ENCODE results near the gene STPG1. TPM values are rescaled to one million over a fixed set of nuclear protein-coding genes. Genes with fewer than 3 reads are reported as not detected.
A peak's percentile ranks its signal among the peaks of the same experiment; 100 is the strongest.

STPG1 gene
- polyA plus RNA-seq, 2 donors = 4.8 to 8.8 TPM

DNA sequence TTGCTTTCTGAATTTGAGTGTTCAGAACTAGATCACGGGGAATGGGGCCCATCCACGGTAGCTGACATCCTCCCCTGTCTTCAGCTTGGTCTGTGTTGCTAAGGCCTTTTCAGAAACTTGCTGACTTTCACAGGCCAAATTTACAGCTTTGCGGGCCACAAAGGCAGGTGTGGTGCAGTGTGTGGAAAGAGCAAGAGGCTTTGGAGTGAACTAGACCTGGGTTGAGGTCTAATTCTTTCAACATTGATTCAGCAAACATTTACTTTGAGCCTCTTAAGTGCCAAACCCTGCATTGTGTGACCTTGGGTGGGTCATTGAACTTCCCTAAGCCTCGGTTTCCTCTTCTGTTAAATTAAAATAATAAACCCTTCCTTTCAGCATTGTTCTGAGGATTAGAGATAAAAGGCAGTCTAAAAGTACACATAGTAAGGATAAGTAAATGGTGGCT, 24.3 kb downstream of the STPG1 start:
- Histone ChIP-seq H3K27ac (ENCODE audit: low read depth in 2 of 2, low read length in 1 of 2) (peak overlapping the region; percentile 69 to 87), H3K4me3 (ENCODE audit: low read depth in 1 of 2, low read length in 2 of 2) (no peak overlapping the region), H3K9me3 (ENCODE audit: control insufficient read depth in 2 of 2, insufficient read depth in 1 of 2, low read depth in 1 of 2, low read length in 1 of 2) (no peaks in the 10 kb centered on the region), H3K36me3 (ENCODE audit: control insufficient read depth in 2 of 2, insufficient read depth in 2 of 2, low read length in 1 of 2) (no peaks in the 10 kb centered on the region), H3K27me3 (ENCODE audit: control insufficient read depth in 1 of 2, insufficient read depth in 2 of 2, low read length in 2 of 2) (no peaks in the 10 kb centered on the region), H3K4me1 (ENCODE audit: control insufficient read depth in 2 of 2, insufficient read depth in 2 of 2, low read length in 1 of 2) (peaks cover 0 to 17% of the 10 kb centered on the region in 2 donors)
- 65 to 77% methylated on average over 4 of the region's 4 CpGs for WGBS, 2 donors

DNA sequence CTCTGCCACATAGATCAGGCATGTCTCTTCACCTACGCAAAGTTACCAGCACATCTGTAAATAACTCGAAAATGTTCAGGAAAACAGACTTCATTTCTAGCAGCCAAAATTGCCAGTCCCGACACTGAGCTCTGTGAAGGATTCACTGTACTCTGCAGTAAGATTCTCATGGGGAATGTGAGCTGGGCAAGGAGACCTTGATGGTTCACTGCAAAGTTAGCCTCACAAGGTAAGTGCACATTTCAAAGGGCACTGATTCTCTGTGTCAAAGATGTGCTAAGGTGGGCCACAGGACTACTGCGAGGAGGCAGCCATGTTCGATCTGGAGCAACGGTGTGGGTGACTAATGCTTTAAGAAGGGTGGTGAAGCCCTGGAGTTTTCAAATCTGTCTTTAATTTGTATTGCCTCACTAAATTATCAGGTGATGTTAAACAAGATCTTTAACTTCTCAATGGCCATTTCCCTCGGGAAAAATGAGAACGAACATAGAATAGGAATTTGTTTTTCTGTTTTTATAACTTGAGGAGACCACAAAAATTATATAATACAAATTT, 25.2 kb downstream of the STPG1 start:
- H3K9me3 ChIP-seq (ENCODE audit: control insufficient read depth in 2 of 2, insufficient read depth in 1 of 2, low read depth in 1 of 2, low read length in 1 of 2) = no peaks in the 10 kb centered on the region
- 91% methylated on average over 8 of the region's 8 CpGs for WGBS, 2 donors

DNA sequence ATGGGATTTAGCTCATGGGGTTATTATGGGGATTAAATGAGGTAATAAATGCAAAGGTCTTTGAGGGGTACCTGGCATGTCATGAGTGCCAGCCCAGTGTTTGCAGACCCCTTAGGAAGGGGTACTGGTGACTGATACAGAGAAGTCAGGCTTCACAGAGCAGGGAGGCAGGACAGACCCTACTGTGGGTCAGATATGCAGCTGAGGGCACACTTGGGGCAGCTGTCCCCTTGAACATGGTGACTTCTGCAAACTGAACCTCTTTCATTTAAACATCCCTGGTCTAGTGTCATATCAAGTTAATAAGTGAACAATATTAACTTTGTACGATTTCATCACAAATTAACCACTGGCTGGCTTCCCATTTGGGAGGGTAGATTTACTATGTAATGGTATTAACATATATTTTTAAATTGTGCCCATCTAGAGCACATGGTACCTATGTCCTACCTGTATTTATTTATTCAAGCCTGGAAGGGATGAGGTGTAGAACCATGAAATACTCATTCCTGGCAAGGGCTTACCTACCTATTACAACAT, 25.9 kb downstream of the STPG1 start:
- no peak overlapping the region for H3K4me3 ChIP-seq (ENCODE audit: low read depth in 1 of 2, low read length in 2 of 2)
- H3K27ac ChIP-seq (ENCODE audit: low read depth in 2 of 2, low read length in 1 of 2) = no peak overlapping the region
- no peaks in the 10 kb centered on the region for H3K27me3 ChIP-seq (ENCODE audit: control insufficient read depth in 1 of 2, insufficient read depth in 2 of 2, low read length in 2 of 2)
- H3K9me3 ChIP-seq (ENCODE audit: control insufficient read depth in 2 of 2, insufficient read depth in 1 of 2, low read depth in 1 of 2, low read length in 1 of 2) = no peaks in the 10 kb centered on the region
- peaks cover 0 to 3% of the 10 kb centered on the region in 2 donors for H3K36me3 ChIP-seq (ENCODE audit: control insufficient read depth in 2 of 2, insufficient read depth in 2 of 2, low read length in 1 of 2)
- peaks cover 0 to 17% of the 10 kb centered on the region in 2 donors for H3K4me1 ChIP-seq (ENCODE audit: control insufficient read depth in 2 of 2, insufficient read depth in 2 of 2, low read length in 1 of 2)
- 71 to 83% methylated on average over 1 of the region's 1 CpG for WGBS, 2 donors

More for the DNA sequence above, 25.2 kb downstream of the STPG1 start:
- Histone ChIP-seq H3K4me1 (ENCODE audit: control insufficient read depth in 2 of 2, insufficient read depth in 2 of 2, low read length in 1 of 2) (peaks cover 0 to 17% of the 10 kb centered on the region in 2 donors), H3K27ac (ENCODE audit: low read depth in 2 of 2, low read length in 1 of 2) (peak overlapping the region in 1 of 2 donors; percentile 72), H3K27me3 (ENCODE audit: control insufficient read depth in 1 of 2, insufficient read depth in 2 of 2, low read length in 2 of 2) (no peaks in the 10 kb centered on the region), H3K36me3 (ENCODE audit: control insufficient read depth in 2 of 2, insufficient read depth in 2 of 2, low read length in 1 of 2) (peaks cover 0 to 3% of the 10 kb centered on the region in 2 donors), H3K4me3 (ENCODE audit: low read depth in 1 of 2, low read length in 2 of 2) (no peak overlapping the region)

DNA sequence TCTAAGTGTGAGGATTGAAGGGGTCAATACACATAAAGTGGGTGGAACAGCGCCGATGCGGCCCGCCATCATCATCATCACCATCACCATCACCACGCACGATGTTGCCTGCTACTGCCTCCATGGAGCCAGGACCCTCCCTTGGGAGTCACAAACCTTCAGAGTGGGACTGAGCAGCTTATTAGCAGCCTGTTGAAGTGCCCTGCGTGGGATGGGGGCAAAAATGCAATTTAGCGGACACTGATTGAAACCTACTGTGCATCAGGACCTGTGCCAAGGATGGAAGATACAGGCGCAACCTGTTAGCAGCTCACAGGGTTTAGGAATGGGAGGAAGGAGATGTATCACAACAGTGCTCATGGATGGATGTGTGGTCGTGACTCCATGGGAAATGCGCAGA, 26.7 kb downstream of the STPG1 start:
- Histone ChIP-seq H3K4me1 (ENCODE audit: control insufficient read depth in 2 of 2, insufficient read depth in 2 of 2, low read length in 1 of 2) (peaks cover 0 to 17% of the 10 kb centered on the region in 2 donors), H3K4me3 (ENCODE audit: low read depth in 1 of 2, low read length in 2 of 2) (no peak overlapping the region), H3K36me3 (ENCODE audit: control insufficient read depth in 2 of 2, insufficient read depth in 2 of 2, low read length in 1 of 2) (peaks cover 0 to 3% of the 10 kb centered on the region in 2 donors), H3K9me3 (ENCODE audit: control insufficient read depth in 2 of 2, insufficient read depth in 1 of 2, low read depth in 1 of 2, low read length in 1 of 2) (no peaks in the 10 kb centered on the region), H3K27me3 (ENCODE audit: control insufficient read depth in 1 of 2, insufficient read depth in 2 of 2, low read length in 2 of 2) (no peaks in the 10 kb centered on the region), H3K27ac (ENCODE audit: low read depth in 2 of 2, low read length in 1 of 2) (peak overlapping the region in 1 of 2 donors; percentile 15)
- 93 to 94% methylated on average over 11 of the region's 11 CpGs for WGBS, 2 donors

DNA sequence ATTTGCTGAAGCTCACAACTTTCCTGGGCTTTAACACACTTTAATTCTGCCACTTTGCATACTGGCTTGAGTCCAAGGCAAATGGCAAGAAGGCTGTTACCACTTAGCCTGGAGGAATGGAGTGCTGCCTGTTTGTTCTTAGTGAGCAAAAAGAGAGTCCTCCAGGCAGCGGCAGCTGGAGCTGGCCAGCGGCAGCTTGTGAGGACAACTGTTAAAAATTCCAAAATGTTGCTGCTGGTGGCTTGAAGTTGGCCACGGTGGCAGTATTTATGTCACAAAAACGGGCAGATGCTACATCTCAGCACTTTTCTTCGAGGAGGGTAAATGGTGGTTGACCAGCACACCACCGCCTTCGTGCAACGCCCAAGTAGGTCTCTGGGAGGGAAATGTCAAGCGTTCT, 27.3 kb downstream of the STPG1 start:
- Histone ChIP-seq H3K27me3 (ENCODE audit: control insufficient read depth in 1 of 2, insufficient read depth in 2 of 2, low read length in 2 of 2) (no peaks in the 10 kb centered on the region), H3K4me3 (ENCODE audit: low read depth in 1 of 2, low read length in 2 of 2) (no peak overlapping the region), H3K9me3 (ENCODE audit: control insufficient read depth in 2 of 2, insufficient read depth in 1 of 2, low read depth in 1 of 2, low read length in 1 of 2) (no peaks in the 10 kb centered on the region), H3K27ac (ENCODE audit: low read depth in 2 of 2, low read length in 1 of 2) (peak overlapping the region; percentile 87 to 98), H3K4me1 (ENCODE audit: control insufficient read depth in 2 of 2, insufficient read depth in 2 of 2, low read length in 1 of 2) (peaks cover 0 to 17% of the 10 kb centered on the region in 2 donors), H3K36me3 (ENCODE audit: control insufficient read depth in 2 of 2, insufficient read depth in 2 of 2, low read length in 1 of 2) (peaks cover 0 to 3% of the 10 kb centered on the region in 2 donors)
- WGBS, 2 donors = 65 to 74% methylated on average over 9 of the region's 9 CpGs

DNA sequence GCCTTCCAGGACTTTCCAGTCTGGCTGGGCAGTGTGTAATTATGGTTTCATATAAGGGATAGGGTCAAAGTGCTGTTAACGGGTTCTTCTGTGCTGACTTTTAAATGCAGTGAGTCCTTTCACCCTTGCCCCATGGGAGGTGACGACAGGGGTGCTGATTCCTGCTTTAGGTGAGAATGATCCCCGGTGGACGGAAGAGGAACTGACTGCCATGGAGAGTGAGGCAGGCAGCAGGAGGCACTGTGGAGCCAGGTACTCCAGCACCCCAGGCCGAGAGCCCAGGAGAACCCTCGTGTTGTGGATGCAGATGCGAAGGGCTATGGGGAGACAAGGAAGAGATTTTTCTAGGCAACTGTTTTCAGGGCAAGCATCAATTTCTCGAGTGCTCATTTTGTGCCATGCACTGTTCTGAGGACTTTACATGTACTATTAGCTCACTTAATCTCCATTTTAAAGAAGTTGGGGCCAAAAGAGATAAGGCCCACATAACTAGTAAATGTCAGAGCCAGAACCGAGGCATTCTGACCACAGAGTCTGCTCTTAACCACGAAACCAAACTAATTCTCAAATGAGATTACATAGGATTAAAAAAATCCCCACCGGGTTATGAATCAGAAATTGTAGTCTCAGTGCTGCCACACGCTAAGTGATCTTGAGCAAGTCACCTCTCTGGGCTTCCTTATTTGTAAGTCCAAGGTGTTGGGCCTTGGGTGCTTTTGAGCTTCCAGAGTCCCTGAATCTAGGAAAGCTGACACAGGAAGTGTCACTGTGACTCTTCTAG, 28.2 kb downstream of the STPG1 start:
- Histone ChIP-seq H3K27ac (ENCODE audit: low read depth in 2 of 2, low read length in 1 of 2) (peak overlapping the region; percentile 87 to 98), H3K36me3 (ENCODE audit: control insufficient read depth in 2 of 2, insufficient read depth in 2 of 2, low read length in 1 of 2) (peaks cover 0 to 3% of the 10 kb centered on the region in 2 donors), H3K4me1 (ENCODE audit: control insufficient read depth in 2 of 2, insufficient read depth in 2 of 2, low read length in 1 of 2) (peaks cover 2 to 21% of the 10 kb centered on the region in 2 donors), H3K4me3 (ENCODE audit: low read depth in 1 of 2, low read length in 2 of 2) (no peak overlapping the region), H3K9me3 (ENCODE audit: control insufficient read depth in 2 of 2, insufficient read depth in 1 of 2, low read depth in 1 of 2, low read length in 1 of 2) (no peaks in the 10 kb centered on the region), H3K27me3 (ENCODE audit: control insufficient read depth in 1 of 2, insufficient read depth in 2 of 2, low read length in 2 of 2) (no peaks in the 10 kb centered on the region)
- WGBS, 2 donors = 71 to 74% methylated on average over 12 of the region's 12 CpGs

DNA sequence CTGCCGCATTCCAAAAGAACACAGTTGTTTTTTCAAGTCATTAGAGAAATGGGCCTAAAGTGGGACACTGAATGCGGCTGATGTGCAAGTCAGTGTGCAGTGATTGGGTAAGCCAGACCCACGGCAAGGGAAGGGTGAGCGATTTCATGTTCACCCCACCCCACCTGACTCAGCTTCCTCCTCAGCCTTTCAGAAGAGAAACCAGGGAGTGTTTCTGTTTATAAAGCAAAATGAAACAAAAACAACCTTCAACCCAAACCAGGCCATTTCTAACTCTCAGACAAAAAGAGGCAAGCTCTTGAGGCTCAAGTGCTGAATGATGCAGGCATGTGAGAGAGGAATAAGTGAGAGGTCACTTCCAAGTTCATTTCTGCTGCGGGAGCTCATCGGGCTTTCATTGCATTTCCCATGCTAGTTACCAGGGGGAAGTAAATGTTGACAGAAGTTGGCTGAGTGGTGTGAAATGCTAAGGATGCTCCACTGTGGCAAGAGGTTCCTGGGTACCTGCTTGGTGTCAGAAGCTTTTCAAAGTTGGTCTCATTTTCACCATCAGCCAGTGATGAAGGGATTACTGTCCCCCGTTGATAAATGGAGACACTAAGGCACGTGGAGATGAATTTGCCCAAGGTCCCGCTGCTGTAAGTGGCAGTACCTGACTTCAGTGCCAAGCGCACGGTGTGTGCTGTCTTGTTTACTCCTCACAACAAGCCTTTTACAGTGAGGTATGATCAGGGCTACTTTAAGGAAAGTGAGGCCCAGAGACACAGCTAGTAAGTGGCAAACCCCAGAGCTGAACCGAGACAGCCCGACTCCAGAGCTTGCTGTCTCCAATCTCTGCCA, 29.1 kb downstream of the STPG1 start:
- H3K36me3 ChIP-seq (ENCODE audit: control insufficient read depth in 2 of 2, insufficient read depth in 2 of 2, low read length in 1 of 2) = peaks cover 0 to 3% of the 10 kb centered on the region in 2 donors
- no peak overlapping the region for H3K4me3 ChIP-seq (ENCODE audit: low read depth in 1 of 2, low read length in 2 of 2)
- H3K27me3 ChIP-seq (ENCODE audit: control insufficient read depth in 1 of 2, insufficient read depth in 2 of 2, low read length in 2 of 2) = no peaks in the 10 kb centered on the region
- H3K27ac ChIP-seq (ENCODE audit: low read depth in 2 of 2, low read length in 1 of 2) = peak overlapping the region; percentile 87 to 98
- H3K9me3 ChIP-seq (ENCODE audit: control insufficient read depth in 2 of 2, insufficient read depth in 1 of 2, low read depth in 1 of 2, low read length in 1 of 2) = no peaks in the 10 kb centered on the region
- WGBS, 2 donors = 71 to 72% methylated on average over 13 of the region's 13 CpGs
- peaks cover 2 to 21% of the 10 kb centered on the region in 2 donors for H3K4me1 ChIP-seq (ENCODE audit: control insufficient read depth in 2 of 2, insufficient read depth in 2 of 2, low read length in 1 of 2)

DNA sequence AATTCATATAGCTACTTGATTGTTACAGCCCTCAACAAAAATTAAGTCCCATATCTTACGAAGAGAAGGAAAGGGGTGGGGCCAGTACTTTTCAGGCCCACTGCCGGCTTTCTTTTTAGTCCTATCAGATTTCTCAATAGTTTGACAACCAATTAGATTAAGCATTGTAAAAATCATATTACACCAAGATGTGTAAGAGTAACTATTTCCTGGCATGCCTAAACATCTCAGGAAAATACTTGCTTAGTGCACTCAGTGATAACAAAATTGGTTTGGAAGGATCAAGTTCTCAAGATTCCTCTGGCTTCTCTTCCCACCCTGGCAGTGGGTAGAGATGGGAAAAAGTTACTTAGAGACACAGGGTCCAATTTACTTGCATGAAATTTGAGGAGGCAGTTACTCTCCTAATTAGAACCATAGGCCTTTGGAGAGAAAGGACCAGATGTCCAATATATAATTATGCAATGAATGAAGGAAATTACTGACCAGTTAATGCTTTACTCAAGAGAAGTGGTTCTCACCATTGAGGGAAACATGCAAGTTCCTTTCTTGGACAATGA, 30.1 kb downstream of the STPG1 start:
- H3K9me3 ChIP-seq (ENCODE audit: control insufficient read depth in 2 of 2, insufficient read depth in 1 of 2, low read depth in 1 of 2, low read length in 1 of 2) = no peaks in the 10 kb centered on the region
- H3K27me3 ChIP-seq (ENCODE audit: control insufficient read depth in 1 of 2, insufficient read depth in 2 of 2, low read length in 2 of 2) = no peaks in the 10 kb centered on the region
- WGBS, 2 donors = 53 to 71% methylated on average over 2 of the region's 2 CpGs
- peaks cover 2 to 21% of the 10 kb centered on the region in 2 donors for H3K4me1 ChIP-seq (ENCODE audit: control insufficient read depth in 2 of 2, insufficient read depth in 2 of 2, low read length in 1 of 2)
- H3K27ac ChIP-seq (ENCODE audit: low read depth in 2 of 2, low read length in 1 of 2) = peak overlapping the region; percentile 87 to 98
- H3K4me3 ChIP-seq (ENCODE audit: low read depth in 1 of 2, low read length in 2 of 2) = no peak overlapping the region
- peaks cover 0 to 3% of the 10 kb centered on the region in 2 donors for H3K36me3 ChIP-seq (ENCODE audit: control insufficient read depth in 2 of 2, insufficient read depth in 2 of 2, low read length in 1 of 2)

DNA sequence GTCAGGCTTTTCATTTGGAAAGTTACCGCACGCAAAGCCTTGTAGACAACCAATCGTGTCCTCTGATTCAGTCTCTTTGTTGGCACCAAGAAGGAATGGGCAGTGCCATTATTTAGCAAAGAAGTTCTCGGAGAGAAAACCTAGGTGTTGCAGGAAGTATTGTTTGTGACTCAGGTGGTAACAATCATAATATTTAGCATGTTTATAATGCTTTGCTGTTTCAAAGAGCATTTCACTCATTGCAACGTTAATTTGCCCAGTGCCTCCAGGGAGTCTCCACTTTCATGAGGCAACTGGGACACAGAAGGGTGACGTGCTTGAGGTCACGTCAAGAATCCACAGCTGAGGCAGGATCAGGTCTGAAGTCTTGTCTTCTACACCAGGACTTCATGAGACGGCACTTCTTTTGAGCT, 31.4 kb downstream of the STPG1 start:
- Histone ChIP-seq H3K4me1 (ENCODE audit: control insufficient read depth in 2 of 2, insufficient read depth in 2 of 2, low read length in 1 of 2) (peaks cover 2 to 21% of the 10 kb centered on the region in 2 donors), H3K9me3 (ENCODE audit: control insufficient read depth in 2 of 2, insufficient read depth in 1 of 2, low read depth in 1 of 2, low read length in 1 of 2) (no peaks in the 10 kb centered on the region), H3K4me3 (ENCODE audit: low read depth in 1 of 2, low read length in 2 of 2) (no peak overlapping the region), H3K27ac (ENCODE audit: low read depth in 2 of 2, low read length in 1 of 2) (peak overlapping the region; percentile 83 to 98), H3K27me3 (ENCODE audit: control insufficient read depth in 1 of 2, insufficient read depth in 2 of 2, low read length in 2 of 2) (no peaks in the 10 kb centered on the region), H3K36me3 (ENCODE audit: control insufficient read depth in 2 of 2, insufficient read depth in 2 of 2, low read length in 1 of 2) (peaks cover 2 to 3% of the 10 kb centered on the region in 2 donors)
- 57 to 70% methylated on average over 8 of the region's 8 CpGs for WGBS, 2 donors
